Measurements from ENCODE around the gene ARHGEF7. TPM values are rescaled to one million over a fixed set of nuclear protein-coding genes. Genes with fewer than 3 reads are reported as not detected.

ARHGEF7 gene
- polyA plus RNA-seq, 1 experiment: 40.3 TPM

GRCh38 chr13:111090169-111090568 lies 24.9 kb upstream of the ARHGEF7 start:
- no peaks in the 10 kb centered on the region; the same call in 1 of the 2 replicates for H3K9me3 ChIP-seq (ENCODE audit: control insufficient read depth, insufficient read depth, low read length)
- H3K27me3 ChIP-seq (ENCODE audit: control insufficient read depth, insufficient read depth, low read length): peaks cover 28% of the 10 kb centered on the region
- no peak for TF ChIP-seq CTCF (IDR thresholded peaks at IDR 0.05; ENCODE audit: low read depth, low read length)
- no peak overlapping the region for H3K4me3 ChIP-seq (ENCODE audit: low read depth, low read length)
- ChIA-PET POLR2A (no interaction called here), CTCF (no interaction called here)
- H3K27ac ChIP-seq (ENCODE audit: low read depth, low read length): no peak overlapping the region
- no peak for DNase-seq (ENCODE audit: low read depth, low spot score)

- H3K27me3 ChIP-seq (ENCODE audit: control insufficient read depth, insufficient read depth, low read length): peaks cover 51% of the 10 kb centered on the region
These were observed 22.4 kb upstream of the ARHGEF7 start for GRCh38 chr13:111092685-111093084.

GRCh38 chr13:111093136-111093535 lies 22.0 kb upstream of the ARHGEF7 start:
- POLR2A ChIA-PET: no interaction called here
- H3K27ac ChIP-seq (ENCODE audit: low read depth, low read length): no peak overlapping the region
- DNase-seq (ENCODE audit: low read depth, low spot score): no peak
- CTCF ChIA-PET: interaction anchor here (1.0 kb wide), 1 partner anchor 25 kb away, joined by 5 read pairs; no protein-coding TSS in a partner anchor
- H3K9me3 ChIP-seq (ENCODE audit: control insufficient read depth, insufficient read depth, low read length): no peaks in the 10 kb centered on the region; the same call in 1 of the 2 replicates
- peaks cover 52% of the 10 kb centered on the region for H3K27me3 ChIP-seq (ENCODE audit: control insufficient read depth, insufficient read depth, low read length)
- no peak overlapping the region for H3K4me3 ChIP-seq (ENCODE audit: low read depth, low read length)
- TF ChIP-seq CTCF (IDR thresholded peaks at IDR 0.05; ENCODE audit: low read depth, low read length): no peak

More at GRCh38 chr13:111092685-111093084, 22.4 kb upstream of the ARHGEF7 start:
- H3K9me3 ChIP-seq (ENCODE audit: control insufficient read depth, insufficient read depth, low read length): no peaks in the 10 kb centered on the region; the same call in 1 of the 2 replicates
- no peak overlapping the region for H3K27ac ChIP-seq (ENCODE audit: low read depth, low read length)
- no peak overlapping the region for H3K4me3 ChIP-seq (ENCODE audit: low read depth, low read length)
- no peak for TF ChIP-seq CTCF (IDR thresholded peaks at IDR 0.05; ENCODE audit: low read depth, low read length)
- POLR2A ChIA-PET: no interaction called here
- CTCF ChIA-PET: interaction anchor here (1.0 kb wide), 1 partner anchor 25 kb away, joined by 5 read pairs; no protein-coding TSS in a partner anchor
- no peak for DNase-seq (ENCODE audit: low read depth, low spot score)

GRCh38 chr13:111093634-111094033 lies 21.5 kb upstream of the ARHGEF7 start:
- TF ChIP-seq CTCF (IDR thresholded peaks at IDR 0.05; ENCODE audit: low read depth, low read length): no peak
- Histone ChIP-seq H3K27ac (ENCODE audit: low read depth, low read length) (no peak overlapping the region), H3K27me3 (ENCODE audit: control insufficient read depth, insufficient read depth, low read length) (peaks cover 51% of the 10 kb centered on the region), H3K9me3 (ENCODE audit: control insufficient read depth, insufficient read depth, low read length) (no peaks in the 10 kb centered on the region; the same call in 1 of the 2 replicates), H3K4me3 (ENCODE audit: low read depth, low read length) (no peak overlapping the region)
- ChIA-PET CTCF (interaction anchor here (1.6 kb wide), 1 partner anchor 26 kb away, joined by 9 read pairs; no protein-coding TSS in a partner anchor), POLR2A (no interaction called here)
- no peak for DNase-seq (ENCODE audit: low read depth, low spot score)

- POLR2A ChIA-PET: no interaction called here
- TF ChIP-seq CTCF (IDR thresholded peaks at IDR 0.05; ENCODE audit: low read depth, low read length): no peak
- Histone ChIP-seq H3K4me3 (ENCODE audit: low read depth, low read length) (no peak overlapping the region), H3K27me3 (ENCODE audit: control insufficient read depth, insufficient read depth, low read length) (peaks cover 54% of the 10 kb centered on the region), H3K9me3 (ENCODE audit: control insufficient read depth, insufficient read depth, low read length) (no peaks in the 10 kb centered on the region; the same call in 1 of the 2 replicates), H3K27ac (ENCODE audit: low read depth, low read length) (no peak overlapping the region)
- CTCF ChIA-PET: interaction anchor here (1.6 kb wide), 1 partner anchor 27 kb away, joined by 9 read pairs; no protein-coding TSS in a partner anchor
- no peak for DNase-seq (ENCODE audit: low read depth, low spot score)
These were observed 19.9 kb upstream of the ARHGEF7 start for GRCh38 chr13:111095031-111095840.

All from AG04450 (cell line).